HG02943 (cell line): ENCODE measurements around the gene ZNF546.

ENCODE experiments used
- ATAC-seq: cut with Tn5 transposase; IDR thresholded peaks from one replicate; pipeline ENCODE4 v1.9.1; 2021; ENCODE audit warnings: mild to moderate bottlenecking, low read depth, moderate library complexity; ENCODE audit not compliant: unreplicated experiment

The ZNF546 gene

DNA sequence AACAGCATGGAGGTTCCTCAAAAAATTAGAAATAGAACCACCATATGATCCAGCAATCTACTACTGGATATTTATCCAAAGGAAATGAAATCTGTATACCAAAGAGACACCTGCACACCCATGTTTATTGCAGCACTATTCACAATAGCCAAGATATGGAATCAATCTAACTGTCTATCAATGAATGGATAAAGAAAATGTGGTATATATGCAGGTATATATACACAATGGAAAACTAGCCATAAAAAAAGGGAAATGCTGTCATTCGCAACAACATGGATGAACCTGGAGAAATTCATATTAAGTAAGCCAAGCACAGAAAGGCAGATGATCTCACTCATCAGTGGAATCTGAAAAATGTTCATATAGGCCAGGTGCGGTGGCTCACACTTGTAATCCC lies 56.6 kb downstream of the ZNF546 start:
- no peak for ATAC-seq

DNA sequence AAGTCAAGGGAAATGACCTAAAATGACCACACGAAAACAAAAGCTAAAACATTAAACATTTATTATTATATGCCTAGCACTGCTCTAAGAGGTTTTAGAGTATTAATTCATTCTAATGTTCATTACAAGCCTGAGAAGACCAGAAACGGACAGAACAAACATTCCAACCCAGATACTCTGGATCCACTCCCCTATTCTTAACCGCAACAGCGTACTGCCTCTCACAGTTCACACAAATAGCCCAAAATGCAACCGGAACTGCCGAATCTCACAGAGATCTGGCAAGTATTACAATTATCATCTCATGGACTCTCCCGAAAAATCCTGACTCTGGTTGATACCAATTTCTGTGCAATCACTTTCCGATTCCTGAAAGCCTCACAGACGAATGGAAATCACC lies 57.8 kb downstream of the ZNF546 start:
- ATAC-seq = no peak

DNA sequence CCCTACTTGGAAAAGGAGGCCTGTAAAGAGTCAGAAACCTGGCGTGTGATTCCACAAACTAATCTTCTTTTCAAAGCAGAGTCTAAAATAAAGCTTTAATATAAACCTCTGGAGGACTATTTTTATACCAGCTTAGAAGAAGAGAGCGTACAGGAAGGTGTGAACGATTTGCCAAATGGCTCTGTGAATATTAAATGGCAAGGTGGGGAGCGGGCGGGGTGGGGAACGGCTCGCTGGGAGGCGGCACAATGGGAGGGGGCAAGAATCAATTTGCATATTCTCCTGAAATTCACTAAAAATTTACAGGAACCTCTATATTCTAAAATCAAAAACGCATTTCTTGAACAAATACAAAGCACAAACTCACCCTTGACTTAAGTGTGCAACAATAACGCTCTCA lies 58.2 kb downstream of the ZNF546 start:
- no peak for ATAC-seq

DNA sequence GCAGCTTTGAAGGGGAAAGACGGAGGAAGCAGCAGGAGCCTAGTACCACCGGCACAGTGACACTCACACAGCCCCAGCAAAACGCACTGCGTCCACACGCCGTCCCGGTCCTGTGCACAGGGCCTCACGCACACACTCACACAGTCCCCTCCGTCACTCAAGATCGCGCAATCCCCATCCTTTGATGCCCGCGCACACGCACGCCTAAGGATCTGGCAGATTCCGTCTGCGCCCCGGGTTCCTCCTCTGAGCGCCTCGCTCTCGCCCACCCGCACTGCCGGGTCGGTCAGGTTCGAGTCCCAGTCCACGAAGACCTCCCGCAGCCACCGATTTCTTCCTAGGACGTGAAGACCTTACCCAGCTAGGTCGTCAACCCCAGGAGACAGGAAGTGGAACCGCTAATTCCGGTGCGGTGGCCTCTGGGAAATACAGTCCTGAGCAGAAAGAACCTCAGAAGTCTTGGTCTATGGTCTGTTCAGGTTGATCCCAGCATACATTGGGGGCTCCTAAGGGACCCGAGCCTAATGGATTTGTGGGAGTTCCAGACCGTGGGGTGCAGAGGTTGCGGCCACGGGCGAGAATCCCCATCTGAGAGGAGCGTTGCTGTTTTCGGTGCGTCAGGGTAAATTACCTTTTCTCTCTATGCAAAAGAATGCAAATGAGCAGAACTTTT lies 59.1 kb downstream of the ZNF546 start, which contains the start of gene ZNF780B:
ZNF780B (minus strand) TSS at position 400 of the 673 bp plus-strand sequence. CDS start 5,899 bp downstream, outside the sequence.
- ATAC-seq = peak; percentile 90

DNA sequence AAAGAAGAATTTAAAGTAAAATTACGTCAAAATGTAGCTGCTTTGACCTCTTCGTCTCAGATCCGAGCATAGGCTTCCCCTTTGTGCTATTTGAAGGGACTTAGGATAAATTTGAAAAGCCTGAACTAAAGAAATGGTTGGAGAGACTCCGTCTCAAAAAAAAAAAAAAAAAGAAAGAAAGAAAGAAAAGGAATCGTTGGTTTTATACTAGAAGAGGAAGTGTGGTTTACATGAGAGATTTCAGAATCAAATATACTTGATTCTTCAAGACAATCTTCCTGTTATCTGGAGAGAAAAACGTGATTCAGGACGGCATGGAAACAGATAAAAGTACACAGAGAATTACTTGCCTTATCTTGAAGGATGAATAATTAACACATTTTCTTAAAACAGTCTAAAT lies 59.6 kb downstream of the ZNF546 start:
- ATAC-seq = no peak

DNA sequence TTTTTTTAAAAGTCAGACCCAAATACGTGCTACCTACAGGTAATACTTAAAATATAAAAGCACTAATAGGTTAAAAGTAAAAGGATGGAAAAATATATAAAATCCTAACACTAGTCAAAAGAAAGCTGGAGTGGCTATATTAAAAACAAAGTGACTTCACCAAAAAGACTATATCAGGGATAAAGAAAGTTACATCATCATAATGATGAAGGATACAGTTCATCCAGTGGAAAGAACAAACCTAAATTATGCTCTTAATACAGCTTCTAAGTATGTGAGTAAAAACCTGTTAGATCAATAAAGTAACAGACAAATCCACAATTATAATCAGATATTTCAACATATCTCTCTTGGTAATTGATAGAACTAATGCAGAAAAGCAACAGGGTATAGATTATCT lies 60.3 kb downstream of the ZNF546 start:
- ATAC-seq = no peak

DNA sequence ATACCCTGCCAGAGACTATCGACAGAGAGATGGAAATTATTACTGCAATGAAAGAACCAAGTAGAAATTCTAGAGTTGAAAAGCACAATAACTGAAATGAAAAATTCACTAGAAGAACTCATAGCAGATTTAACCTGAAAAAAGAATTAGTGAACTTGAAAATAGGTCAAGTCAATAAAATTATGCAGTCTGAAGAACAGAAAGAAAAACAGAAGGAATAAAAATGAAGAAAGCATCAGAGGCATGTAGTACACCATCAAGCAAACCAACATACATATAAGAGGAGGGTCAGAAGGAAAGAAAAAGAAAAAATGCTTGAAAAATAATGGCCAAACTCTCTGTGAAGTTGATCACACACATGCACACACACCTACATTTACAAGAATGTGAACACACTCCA lies 62.8 kb downstream of the ZNF546 start:
- no peak for ATAC-seq

DNA sequence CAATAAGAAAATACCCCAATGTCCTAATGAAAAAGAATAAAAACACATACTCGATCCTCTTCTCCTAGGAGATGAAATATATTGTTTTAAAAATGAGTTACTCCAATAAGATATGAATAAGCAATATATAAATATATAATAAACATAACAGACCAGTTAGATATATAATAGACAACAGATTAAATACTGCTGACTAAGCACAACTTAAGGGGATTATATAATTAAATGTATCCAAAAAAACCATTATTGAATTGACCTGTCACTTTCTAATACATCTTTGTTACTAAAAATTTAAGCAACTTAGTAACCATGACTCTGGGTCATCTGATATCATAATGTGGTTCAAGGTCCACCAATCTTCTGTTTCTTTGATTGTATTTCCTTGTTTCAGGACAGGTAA lies 73.2 kb downstream of the ZNF546 start:
- no peak for ATAC-seq
